Measurements from ENCODE around the gene MRPL49. TPM values are rescaled to one million over a fixed set of nuclear protein-coding genes. Genes with fewer than 3 reads are reported as not detected.

MRPL49 gene
- total RNA-seq, 1 donor from 2014 or later: 40.8 TPM

DNA sequence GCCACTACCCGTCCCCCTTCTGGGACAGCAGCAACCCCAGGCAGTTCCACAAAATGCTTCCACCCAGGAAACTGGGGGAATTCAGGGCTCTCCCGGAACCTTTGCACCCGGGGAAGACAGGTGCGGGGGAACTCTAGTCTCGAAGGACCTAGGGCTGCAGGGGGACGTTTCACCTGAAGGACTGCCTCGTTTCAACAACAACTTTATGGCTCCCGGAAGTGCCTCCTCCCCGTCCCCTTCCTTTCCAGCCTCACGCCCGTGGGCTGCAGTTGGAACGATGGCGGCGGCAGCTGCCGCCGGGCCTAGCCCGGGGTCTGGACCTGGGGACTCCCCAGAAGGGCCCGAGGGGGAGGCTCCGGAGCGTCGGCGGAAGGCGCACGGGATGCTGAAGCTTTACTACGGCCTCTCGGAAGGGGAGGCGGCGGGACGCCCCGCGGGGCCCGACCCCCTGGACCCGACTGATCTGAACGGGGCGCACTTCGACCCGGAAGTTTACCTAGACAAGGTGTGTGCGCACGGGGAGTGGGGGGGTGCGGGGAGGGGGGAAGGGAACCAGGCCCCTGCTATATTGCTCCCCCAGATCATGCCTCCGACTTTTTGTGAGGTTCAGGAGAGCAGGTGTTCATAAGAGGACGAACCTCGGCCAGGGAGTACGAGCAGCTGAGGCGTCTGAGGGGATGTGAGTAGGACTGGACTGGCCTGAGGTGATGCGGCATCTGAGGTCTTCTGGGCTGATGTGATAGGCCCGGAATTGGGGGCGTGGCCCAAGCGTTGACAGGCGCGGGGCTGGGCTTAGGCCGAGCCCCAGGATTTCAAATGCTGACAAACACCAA, 25.9 kb upstream of the MRPL49 start, which contains the start of gene VPS51:
Gene VPS51, plus strand, starts transcription at position 241 of the 833 bp plus-strand sequence. Its CDS starts 37 bp downstream, at position 278.
- Histone ChIP-seq H3K4me1 (peaks cover 21% of the 10 kb centered on the region), H3K27ac (peak within 1 kb of the TSS; percentile 93), H3K27me3 (ENCODE audit: low read depth) (no peaks in the 10 kb centered on the region), H3K9me3 (no peaks in the 10 kb centered on the region), H3K36me3 (peaks cover 17% of the 10 kb centered on the region), H3K4me3 (peak within 1 kb of the TSS; percentile 85)
- intact Hi-C loops (cut with DNase I): no loop called here
- DNase-seq: peak; percentile 95
- TF ChIP-seq, protein P1, sequence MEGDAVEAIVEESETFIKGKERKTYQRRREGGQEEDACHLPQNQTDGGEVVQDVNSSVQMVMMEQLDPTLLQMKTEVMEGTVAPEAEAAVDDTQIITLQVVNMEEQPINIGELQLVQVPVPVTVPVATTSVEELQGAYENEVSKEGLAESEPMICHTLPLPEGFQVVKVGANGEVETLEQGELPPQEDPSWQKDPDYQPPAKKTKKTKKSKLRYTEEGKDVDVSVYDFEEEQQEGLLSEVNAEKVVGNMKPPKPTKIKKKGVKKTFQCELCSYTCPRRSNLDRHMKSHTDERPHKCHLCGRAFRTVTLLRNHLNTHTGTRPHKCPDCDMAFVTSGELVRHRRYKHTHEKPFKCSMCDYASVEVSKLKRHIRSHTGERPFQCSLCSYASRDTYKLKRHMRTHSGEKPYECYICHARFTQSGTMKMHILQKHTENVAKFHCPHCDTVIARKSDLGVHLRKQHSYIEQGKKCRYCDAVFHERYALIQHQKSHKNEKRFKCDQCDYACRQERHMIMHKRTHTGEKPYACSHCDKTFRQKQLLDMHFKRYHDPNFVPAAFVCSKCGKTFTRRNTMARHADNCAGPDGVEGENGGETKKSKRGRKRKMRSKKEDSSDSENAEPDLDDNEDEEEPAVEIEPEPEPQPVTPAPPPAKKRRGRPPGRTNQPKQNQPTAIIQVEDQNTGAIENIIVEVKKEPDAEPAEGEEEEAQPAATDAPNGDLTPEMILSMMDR (IDR thresholded peaks at IDR 0.05): no peak
- peak; percentile 97 for ATAC-seq

DNA sequence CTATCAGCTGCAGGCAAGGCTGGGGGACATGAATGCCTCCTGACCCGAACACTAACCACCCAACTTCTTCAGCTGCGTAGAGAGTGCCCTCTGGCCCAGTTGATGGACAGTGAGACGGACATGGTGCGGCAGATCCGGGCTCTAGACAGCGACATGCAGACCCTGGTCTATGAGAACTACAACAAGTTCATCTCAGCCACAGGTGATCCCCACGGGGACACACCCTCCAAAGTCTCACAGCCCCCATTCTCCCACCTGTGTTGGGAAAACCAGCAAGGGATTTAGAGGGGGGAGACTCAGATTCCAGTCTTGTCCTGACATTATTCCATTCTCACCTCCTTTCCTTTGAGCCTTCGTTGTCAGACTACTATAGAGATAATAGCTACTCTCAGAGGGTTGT, 25.2 kb upstream of the MRPL49 start:
- intact Hi-C loops (cut with DNase I): no loop called here
- ATAC-seq (no peak), DNase-seq (no peak)
- Histone ChIP-seq H3K4me3 (peak overlapping the region; percentile 85), H3K27me3 (ENCODE audit: low read depth) (no peaks in the 10 kb centered on the region), H3K36me3 (peaks cover 17% of the 10 kb centered on the region), H3K9me3 (no peaks in the 10 kb centered on the region), H3K27ac (peak overlapping the region; percentile 93), H3K4me1 (peaks cover 21% of the 10 kb centered on the region)
- TF ChIP-seq, protein P1 (IDR thresholded peaks at IDR 0.05): no peak

DNA sequence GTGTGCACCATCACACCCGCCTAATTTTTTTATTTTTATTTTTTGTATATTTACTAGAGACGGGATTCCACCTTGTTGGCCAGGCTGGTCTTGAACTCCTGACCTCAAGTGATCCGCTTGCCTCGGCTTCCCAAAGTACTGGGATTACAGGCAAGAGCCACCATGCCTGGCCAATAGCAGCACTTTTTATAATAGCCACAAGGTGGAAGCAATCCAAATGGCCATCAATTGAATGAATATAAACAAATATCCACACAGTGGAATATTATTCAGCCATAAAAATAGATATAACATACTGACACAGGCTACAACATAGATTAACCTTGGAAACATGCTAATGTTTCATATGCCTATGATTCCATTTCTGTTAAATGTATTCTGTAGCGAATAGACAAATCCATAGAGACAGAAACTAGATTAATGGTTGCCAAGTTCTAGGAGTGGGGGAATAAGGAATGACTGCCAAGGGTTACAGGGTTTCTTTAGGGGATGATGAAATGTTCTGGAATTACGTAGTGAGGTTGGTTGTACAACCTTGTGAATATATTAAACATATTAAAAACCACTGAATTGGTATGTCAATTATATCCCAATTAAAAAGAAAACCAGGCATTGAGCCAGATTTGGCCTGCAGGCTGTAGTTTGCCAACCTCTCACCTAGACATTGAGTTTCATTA, 21.3 kb upstream of the MRPL49 start:
- no peak overlapping the region for H3K27ac ChIP-seq
- TF ChIP-seq, protein P1 (IDR thresholded peaks at IDR 0.05): no peak
- H3K4me3 ChIP-seq: no peak overlapping the region
- DNase-seq (no peak), ATAC-seq (no peak)
- H3K27me3 ChIP-seq (ENCODE audit: low read depth): no peaks in the 10 kb centered on the region
- peaks cover 36% of the 10 kb centered on the region for H3K36me3 ChIP-seq
- intact Hi-C loops (cut with DNase I): no loop called here
- peaks cover 39% of the 10 kb centered on the region for H3K4me1 ChIP-seq
- H3K9me3 ChIP-seq: no peaks in the 10 kb centered on the region

DNA sequence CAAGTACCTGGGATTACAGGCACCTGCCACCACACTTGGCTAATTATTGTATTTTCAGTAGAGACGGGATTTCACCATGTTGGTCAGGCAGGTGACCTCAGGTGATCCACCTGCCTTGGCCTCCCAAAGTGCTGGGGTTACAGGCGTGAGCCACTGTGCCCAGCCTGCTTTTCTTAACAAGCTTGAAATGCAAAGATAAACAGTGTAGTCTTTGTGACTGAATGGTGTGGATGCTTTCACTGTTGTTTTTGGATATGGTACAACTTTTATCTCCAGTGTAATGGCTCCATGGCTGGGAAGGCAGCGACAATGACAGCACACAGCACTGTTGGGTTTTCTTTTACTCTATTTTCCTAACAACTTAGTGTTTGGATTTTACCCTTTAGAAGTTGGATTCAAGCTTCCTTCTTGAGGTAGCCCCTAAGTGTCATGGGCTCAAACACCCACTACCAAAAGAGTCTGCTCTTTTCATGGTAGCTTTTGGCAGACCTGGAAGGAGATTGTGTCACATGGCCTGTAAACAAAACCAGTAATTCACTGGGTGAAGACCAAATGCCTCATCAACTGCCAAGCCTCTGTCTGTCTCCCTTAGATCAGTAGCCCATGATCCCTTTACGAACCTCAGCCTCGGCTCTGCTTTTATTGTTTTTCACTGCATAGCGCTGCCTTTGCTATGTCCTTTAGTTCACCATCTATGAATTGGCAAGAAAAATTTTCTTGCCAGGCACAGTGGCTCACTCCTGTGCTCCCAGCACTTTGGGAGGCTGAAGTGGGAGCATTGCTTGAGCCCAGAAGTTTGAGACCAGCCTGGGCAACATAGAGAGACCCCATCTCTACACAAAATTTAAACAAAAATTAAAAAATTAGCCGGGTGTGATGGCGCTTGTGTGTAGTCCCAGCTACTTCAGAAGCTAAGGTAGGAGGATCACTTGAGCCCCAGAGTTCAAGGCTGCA, 19.7 kb upstream of the MRPL49 start:
- Histone ChIP-seq H3K4me3 (no peak overlapping the region), H3K36me3 (peaks cover 34% of the 10 kb centered on the region), H3K4me1 (peaks cover 31% of the 10 kb centered on the region), H3K27ac (peak overlapping the region; percentile 11), H3K9me3 (no peaks in the 10 kb centered on the region), H3K27me3 (ENCODE audit: low read depth) (no peaks in the 10 kb centered on the region)
- intact Hi-C loops (cut with DNase I): no loop called here
- TF ChIP-seq, protein P1 (IDR thresholded peaks at IDR 0.05): no peak
- ATAC-seq (peak in 1 of 2 donors; percentile 61), DNase-seq (no peak)

DNA sequence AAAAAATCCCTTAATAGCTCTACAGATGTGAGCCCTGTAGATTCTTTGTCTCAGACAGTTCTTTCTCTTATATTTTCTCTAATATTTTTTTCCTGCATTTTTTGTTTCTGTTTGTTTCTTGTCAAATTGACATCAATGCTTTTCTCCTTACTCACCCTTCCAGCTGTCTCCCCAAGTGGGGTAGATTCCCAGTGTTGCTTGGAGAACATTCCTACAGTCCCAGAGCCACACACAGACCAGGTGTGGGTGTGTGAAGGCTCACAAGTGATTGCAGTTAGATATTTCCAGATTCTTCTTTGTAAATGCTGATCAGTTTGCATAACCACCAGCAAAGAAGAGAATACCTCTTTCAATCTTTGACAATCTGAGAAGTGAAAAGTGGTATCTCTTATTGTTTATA, 18.6 kb upstream of the MRPL49 start:
- DNase-seq (no peak), ATAC-seq (no peak)
- no peak overlapping the region for H3K4me3 ChIP-seq
- H3K27ac ChIP-seq: no peak overlapping the region
- intact Hi-C loops (cut with DNase I): no loop called here
- H3K4me1 ChIP-seq: peaks cover 21% of the 10 kb centered on the region
- no peaks in the 10 kb centered on the region for H3K9me3 ChIP-seq
- TF ChIP-seq, protein P1 (IDR thresholded peaks at IDR 0.05): no peak
- H3K27me3 ChIP-seq (ENCODE audit: low read depth): no peaks in the 10 kb centered on the region
- peaks cover 34% of the 10 kb centered on the region for H3K36me3 ChIP-seq
